Prostate gland (tissue), 2 donors: ENCODE data around the gene HSPBP1.

Experiments
- POLR2A ChIP-seq: fragments of 450-650 bp; IDR thresholded peaks from one replicate; pipeline ENCODE4 v1.6.1; 2016; ENCODE audit warnings: antibody characterized with exemption, mild to moderate bottlenecking
- POLR2AphosphoS5 ChIP-seq: sonication (generic); formaldehyde crosslinking; IDR thresholded peaks from one replicate; pipeline ENCODE4 v1.6.1; 2017; ENCODE audit warnings: antibody characterized with exemption
- TF ChIP-seq, protein P1 (sequence below), 4 experiments: fragments of 200-600 bp in 2 of 4; fragments of 450-650 bp in 2 of 4; sonication (generic) in 2 of 4; IDR thresholded peaks; 1 replicate in 3 of 4; 2 replicates in 1 of 4; pipeline ENCODE4 v1.5.1; 2016 to 2019; ENCODE audit warnings: antibody characterized with exemption in 4 of 4, mild to moderate bottlenecking in 2 of 4, moderate library complexity in 2 of 4

DNA sequence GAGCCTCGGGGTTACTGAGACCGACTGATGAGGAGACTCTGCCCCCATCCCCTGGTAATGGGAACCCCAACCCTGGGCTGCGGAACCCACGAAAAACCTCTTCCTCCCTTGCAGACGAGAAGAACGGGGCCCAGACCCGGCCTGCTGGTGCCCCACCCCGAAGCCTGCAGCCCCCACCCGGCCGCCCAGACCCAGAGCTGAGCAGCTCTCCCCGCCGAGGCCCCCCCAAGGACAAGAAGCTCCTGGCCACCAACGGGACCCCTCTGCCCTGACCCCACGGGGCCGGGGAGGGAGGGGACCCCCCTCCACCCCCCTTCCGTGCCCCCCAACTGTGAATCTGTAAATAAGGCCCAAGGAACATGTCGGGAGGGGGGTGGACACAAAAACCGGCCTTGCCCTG is 31.9 kb upstream of the HSPBP1 start:
- TF ChIP-seq POLR2A (no peak), POLR2AphosphoS5 (no peak)
- TF ChIP-seq, protein P1, sequence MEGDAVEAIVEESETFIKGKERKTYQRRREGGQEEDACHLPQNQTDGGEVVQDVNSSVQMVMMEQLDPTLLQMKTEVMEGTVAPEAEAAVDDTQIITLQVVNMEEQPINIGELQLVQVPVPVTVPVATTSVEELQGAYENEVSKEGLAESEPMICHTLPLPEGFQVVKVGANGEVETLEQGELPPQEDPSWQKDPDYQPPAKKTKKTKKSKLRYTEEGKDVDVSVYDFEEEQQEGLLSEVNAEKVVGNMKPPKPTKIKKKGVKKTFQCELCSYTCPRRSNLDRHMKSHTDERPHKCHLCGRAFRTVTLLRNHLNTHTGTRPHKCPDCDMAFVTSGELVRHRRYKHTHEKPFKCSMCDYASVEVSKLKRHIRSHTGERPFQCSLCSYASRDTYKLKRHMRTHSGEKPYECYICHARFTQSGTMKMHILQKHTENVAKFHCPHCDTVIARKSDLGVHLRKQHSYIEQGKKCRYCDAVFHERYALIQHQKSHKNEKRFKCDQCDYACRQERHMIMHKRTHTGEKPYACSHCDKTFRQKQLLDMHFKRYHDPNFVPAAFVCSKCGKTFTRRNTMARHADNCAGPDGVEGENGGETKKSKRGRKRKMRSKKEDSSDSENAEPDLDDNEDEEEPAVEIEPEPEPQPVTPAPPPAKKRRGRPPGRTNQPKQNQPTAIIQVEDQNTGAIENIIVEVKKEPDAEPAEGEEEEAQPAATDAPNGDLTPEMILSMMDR (IDR thresholded peaks at IDR 0.05), result no peak
